ENCODE results near the gene MEIOSIN.

The MEIOSIN gene

DNA sequence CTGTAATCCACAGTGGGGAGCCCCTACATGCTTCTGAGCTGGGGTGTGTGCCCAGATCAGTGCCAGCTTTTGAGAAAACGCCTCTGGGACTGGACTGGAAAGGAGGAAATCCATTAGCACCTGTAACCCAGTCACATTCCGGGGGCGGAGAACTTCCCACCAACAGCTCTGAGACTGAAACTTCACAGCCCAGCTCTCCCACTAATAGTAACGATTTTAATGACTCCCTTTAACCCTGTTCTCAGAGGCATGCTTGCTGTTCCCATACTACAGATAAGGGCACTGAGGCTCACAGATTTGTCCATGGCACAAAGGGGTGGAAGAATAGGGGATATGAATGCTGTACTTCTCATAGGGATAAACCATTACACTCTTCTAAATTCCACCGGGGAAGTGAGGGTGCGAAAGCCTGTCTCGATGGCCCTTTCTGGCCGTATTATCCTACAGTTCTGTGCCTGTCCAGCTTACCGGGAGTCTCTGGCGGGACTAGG is 3.4 kb upstream of the MEIOSIN start:
- TF ChIP-seq, protein P1, sequence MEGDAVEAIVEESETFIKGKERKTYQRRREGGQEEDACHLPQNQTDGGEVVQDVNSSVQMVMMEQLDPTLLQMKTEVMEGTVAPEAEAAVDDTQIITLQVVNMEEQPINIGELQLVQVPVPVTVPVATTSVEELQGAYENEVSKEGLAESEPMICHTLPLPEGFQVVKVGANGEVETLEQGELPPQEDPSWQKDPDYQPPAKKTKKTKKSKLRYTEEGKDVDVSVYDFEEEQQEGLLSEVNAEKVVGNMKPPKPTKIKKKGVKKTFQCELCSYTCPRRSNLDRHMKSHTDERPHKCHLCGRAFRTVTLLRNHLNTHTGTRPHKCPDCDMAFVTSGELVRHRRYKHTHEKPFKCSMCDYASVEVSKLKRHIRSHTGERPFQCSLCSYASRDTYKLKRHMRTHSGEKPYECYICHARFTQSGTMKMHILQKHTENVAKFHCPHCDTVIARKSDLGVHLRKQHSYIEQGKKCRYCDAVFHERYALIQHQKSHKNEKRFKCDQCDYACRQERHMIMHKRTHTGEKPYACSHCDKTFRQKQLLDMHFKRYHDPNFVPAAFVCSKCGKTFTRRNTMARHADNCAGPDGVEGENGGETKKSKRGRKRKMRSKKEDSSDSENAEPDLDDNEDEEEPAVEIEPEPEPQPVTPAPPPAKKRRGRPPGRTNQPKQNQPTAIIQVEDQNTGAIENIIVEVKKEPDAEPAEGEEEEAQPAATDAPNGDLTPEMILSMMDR (IDR thresholded peaks at IDR 0.05; ENCODE audit: low read depth, low read length, missing control alignments) = no peak
- in situ Hi-C loops (cut with HindIII; ENCODE audit: low sequenced_read_pairs) = no loop called here
- DNase-seq (ENCODE audit: low read depth) = no peak
- H3K4me3 ChIP-seq (ENCODE audit: low read depth, low read length) = peak overlapping the region; percentile 93

DNA sequence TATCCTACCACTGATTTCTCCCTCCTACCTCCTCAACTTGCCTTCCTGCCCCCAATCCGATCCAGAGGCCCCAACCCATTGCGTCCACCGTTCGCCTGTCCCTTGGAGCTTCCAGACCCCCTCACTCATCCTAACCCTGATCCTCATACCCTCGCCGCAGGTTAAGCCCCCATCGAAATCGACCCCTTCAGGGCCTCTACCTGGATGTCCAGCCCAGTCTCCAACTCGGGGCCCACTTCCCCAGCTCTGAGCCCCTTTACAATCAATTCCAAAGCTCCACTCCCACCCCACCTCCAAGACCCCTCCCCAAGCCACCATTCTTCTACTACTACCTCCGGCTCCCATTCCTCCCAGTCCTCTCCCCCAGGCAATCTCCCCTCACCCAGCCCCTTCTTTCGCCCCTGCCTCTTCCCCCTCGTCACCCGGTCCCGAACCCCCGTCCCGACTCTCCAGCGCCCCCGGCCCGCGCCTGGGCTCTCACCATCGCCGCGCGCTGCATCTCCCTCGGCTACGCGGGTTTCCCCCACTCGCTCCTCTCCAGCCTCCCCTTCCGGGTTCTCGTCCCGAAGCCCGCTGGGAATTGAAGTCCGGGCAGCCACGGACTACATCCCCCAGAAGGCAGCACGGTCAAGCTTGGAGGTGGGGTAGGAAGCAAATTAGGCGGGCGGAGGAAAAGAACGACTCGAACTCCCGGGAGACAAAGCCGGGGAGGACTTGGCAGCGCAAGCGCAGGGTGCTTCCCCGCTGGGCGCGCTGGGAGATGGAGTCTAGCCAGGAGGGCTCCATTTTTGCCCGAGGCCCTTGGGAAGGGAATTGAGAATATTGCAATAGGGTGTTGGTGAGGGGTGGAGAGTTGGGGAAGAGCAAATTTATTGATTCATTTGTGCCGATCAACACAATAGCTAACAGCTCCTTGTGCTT is 2.6 kb upstream of the MEIOSIN start, which contains the start of gene FBXO46:
Gene FBXO46 (minus strand): TSS at position 529 of the 921 bp plus-strand sequence. CDS start 17,401 bp downstream, outside the sequence.
- TF ChIP-seq, protein P1 (IDR thresholded peaks at IDR 0.05; ENCODE audit: low read depth, low read length, missing control alignments) = peak; percentile 18
- peak within 1 kb of the TSS; percentile 93 for H3K4me3 ChIP-seq (ENCODE audit: low read depth, low read length)
- in situ Hi-C loops (cut with HindIII; ENCODE audit: low sequenced_read_pairs) = no loop called here
- DNase-seq (ENCODE audit: low read depth) = peak; percentile 91

DNA sequence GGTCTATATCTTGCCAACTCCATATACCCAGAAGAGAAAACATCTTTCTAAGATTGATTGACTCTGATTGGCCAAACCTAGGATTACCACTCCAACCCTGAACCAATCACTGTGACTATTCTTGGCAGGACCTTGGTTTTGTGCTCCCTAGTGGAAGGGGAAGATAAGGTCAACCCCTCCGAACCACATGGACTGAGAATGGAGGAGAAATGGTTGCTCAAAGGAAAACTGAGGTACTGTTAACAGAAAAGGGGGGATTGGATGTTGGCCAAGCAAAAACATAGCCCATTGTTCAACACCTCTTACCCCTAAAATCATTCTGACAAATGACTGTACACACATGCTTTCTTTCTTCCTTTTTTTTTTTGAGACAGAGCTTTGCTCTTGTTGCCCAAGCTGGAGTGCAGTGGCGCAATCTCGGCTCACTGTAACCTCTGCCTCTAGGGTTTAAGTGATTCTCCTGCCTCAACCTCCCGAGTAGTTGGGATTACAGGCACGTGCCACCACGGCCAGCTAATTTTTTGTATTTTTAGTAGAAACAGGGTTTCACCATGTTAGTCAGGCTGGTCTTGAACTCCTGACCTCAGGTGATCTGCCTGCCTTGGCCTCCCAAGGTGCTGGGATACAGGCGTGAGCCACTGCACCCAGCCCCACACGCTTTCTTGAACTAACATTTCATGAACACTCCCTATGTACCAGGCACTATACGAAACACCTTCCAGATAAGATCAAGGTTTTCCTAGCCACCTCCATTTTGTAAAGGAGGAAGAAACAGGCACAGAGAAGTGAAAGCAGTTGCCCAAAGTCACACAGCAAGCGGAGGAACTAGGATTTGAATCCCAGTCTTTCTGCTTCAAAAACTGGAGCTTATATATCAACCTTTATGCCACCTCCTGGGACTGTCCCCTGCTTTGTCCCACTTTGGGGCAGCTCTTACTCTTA is 6.5 kb downstream of the MEIOSIN start:
- in situ Hi-C loops (cut with HindIII; ENCODE audit: low sequenced_read_pairs) = no loop called here
- H3K4me3 ChIP-seq (ENCODE audit: low read depth, low read length) = no peak overlapping the region
- TF ChIP-seq, protein P1 (IDR thresholded peaks at IDR 0.05; ENCODE audit: low read depth, low read length, missing control alignments) = no peak
- no peak for DNase-seq (ENCODE audit: low read depth)

DNA sequence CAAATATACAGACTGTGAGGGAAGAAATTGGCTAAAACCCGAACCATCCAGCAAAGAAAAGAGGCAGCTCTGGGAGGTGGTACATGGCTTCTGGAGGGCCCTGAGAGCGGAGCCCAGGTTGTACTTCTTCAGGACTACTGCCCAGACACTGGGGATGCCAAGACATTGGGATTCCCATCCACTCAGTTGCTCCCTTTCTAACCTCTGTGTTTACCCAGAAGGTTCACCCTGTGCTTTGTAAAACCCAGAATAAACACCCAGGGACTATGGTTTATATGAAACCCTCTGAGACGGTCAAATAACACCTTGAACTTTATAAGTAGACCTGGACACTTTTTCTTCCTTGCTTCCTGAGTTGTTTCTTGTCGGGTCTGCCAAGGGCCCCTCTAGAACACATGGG is 9.7 kb downstream of the MEIOSIN start:
- TF ChIP-seq, protein P1 (IDR thresholded peaks at IDR 0.05; ENCODE audit: low read depth, low read length, missing control alignments) = no peak
- H3K4me3 ChIP-seq (ENCODE audit: low read depth, low read length) = no peak overlapping the region
- no peak for DNase-seq (ENCODE audit: low read depth)
- in situ Hi-C loops (cut with HindIII; ENCODE audit: low sequenced_read_pairs) = no loop called here

DNA sequence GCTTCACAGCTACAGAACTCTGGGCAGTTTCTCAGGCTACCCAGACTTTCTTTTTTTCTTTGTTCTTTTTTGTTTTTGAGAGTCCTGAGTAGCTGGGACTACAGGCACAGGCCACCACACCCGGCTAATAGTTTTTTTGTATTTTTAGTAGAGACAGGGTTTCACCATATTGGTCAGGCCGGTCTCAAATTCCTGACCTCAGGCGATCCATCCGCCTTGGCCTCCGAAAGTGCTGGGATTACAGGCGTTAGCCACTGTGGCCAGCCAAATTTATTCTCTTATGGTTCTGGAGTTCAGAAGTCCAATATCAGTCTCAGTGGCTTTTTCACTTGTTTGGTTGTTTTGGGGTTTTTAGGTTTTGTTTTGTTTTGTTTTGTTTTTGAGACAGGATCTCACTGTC is 12.4 kb downstream of the MEIOSIN start:
- H3K4me3 ChIP-seq (ENCODE audit: low read depth, low read length) = no peak overlapping the region
- DNase-seq (ENCODE audit: low read depth) = no peak
- in situ Hi-C loops (cut with HindIII; ENCODE audit: low sequenced_read_pairs) = no loop called here
- TF ChIP-seq, protein P1 (IDR thresholded peaks at IDR 0.05; ENCODE audit: low read depth, low read length, missing control alignments) = no peak

DNA sequence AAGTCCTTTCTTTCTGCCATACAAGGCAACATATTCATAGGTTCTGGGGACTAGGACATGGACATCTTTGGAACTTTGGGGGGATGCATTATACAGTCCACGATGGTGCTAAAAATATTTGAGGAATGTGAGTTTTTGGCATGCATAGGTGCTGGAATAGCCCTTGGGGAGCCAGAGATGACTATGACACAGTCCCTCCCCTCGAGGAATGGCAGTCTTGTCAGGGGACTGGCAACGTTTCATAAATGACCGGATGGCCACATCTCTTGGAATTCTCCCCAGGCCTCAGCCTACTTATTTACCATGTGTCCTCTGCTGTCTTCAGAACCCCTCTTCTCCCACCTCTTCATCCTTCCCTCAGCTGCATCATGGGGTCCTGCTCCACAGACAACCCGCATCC is 13.6 kb downstream of the MEIOSIN start:
- in situ Hi-C loops (cut with HindIII; ENCODE audit: low sequenced_read_pairs) = no loop called here
- no peak for DNase-seq (ENCODE audit: low read depth)
- TF ChIP-seq, protein P1 (IDR thresholded peaks at IDR 0.05; ENCODE audit: low read depth, low read length, missing control alignments) = no peak
- no peak overlapping the region for H3K4me3 ChIP-seq (ENCODE audit: low read depth, low read length)
